ENCODE results near the gene TMEM245. TPM values are rescaled to one million over a fixed set of nuclear protein-coding genes. Genes with fewer than 3 reads are reported as not detected.

TMEM245 gene
- polyA plus RNA-seq, 2 of the 4 experiments (the other 2 are of a cell fraction), result 44.9 to 88.9 TPM

- TF ChIP-seq MAFK (IDR thresholded peaks at IDR 0.05; ENCODE audit: partially characterized antibody), result no peak
These were observed 138.9 kb downstream of the TMEM245 start (continued) for GRCh38 chr9:108980893-108981292.

DNA sequence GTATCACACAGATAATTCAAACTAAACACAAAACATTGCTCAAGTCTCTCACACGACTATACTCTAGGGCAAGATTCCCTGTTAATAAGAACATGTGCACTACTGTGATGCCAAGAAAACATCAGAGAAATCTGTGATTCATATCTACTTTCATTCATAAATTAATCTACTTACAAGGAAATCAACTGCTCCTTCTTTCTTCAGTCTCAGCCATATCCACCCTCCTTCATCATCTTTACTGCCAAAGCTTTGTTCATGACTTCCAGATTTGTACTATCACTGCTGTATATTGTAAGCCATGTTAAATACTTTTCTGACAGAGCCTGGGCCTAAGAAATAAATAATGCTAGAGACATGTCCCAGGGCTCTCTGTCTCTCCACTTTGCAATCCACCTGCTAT, 141.5 kb downstream of the TMEM245 start:
- no peak for ATAC-seq

GRCh38 chr9:108973895-108974294, 145.9 kb downstream of the TMEM245 start:
- H3K9me3 ChIP-seq, result no peaks in the 10 kb centered on the region
- POLR2A ChIA-PET, result no interaction called here
- no peak for ATAC-seq
- H3K27ac ChIP-seq, result no peak overlapping the region
- H3K4me2 ChIP-seq, result no peak overlapping the region
- WGBS (ENCODE audit: missing lambda C conversion rate), result 86% methylated on average over 5 of the region's 5 CpGs
- CTCF ChIA-PET, result interaction anchor here (1.0 kb wide), 1 partner anchor 15 kb away, joined by 3 read pairs; no protein-coding TSS in a partner anchor
- FAIRE-seq, result no peak
- no peak for DNase-seq (ENCODE audit: low read depth in 1 of 2, low spot score in 1 of 2)
- H3K4me1 ChIP-seq, result no peaks in the 10 kb centered on the region
- TF ChIP-seq HOXA7 (CRISPR knock-in tag; IDR thresholded peaks at IDR 0.05), result no peak
- no peak for TF ChIP-seq ZNF302 (CRISPR knock-in tag; IDR thresholded peaks at IDR 0.05)
- no peak for TF ChIP-seq FOSB (CRISPR knock-in tag; IDR thresholded peaks at IDR 0.05)
- no peak for TF ChIP-seq ZC3H11A (IDR thresholded peaks at IDR 0.05)
- TF ChIP-seq, protein P1, sequence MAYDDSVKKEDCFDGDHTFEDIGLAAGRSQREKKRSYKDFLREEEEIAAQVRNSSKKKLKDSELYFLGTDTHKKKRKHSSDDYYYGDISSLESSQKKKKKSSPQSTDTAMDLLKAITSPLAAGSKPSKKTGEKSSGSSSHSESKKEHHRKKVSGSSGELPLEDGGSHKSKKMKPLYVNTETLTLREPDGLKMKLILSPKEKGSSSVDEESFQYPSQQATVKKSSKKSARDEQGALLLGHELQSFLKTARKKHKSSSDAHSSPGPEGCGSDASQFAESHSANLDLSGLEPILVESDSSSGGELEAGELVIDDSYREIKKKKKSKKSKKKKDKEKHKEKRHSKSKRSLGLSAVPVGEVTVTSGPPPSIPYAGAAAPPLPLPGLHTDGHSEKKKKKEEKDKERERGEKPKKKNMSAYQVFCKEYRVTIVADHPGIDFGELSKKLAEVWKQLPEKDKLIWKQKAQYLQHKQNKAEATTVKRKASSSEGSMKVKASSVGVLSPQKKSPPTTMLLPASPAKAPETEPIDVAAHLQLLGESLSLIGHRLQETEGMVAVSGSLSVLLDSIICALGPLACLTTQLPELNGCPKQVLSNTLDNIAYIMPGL (CRISPR knock-in tag; IDR thresholded peaks at IDR 0.05; ENCODE audit: borderline replicate concordance), result no peak
- no peak for TF ChIP-seq SREBF2 (IDR thresholded peaks at IDR 0.05)
- TF ChIP-seq SMC3 (IDR thresholded peaks at IDR 0.05), result no peak
- TF ChIP-seq PHF8 (IDR thresholded peaks at IDR 0.05; ENCODE audit: borderline replicate concordance, low read depth), result no peak
- no peak for TF ChIP-seq EHF (CRISPR knock-in tag; IDR thresholded peaks at IDR 0.05)
- TF ChIP-seq, protein P2, sequence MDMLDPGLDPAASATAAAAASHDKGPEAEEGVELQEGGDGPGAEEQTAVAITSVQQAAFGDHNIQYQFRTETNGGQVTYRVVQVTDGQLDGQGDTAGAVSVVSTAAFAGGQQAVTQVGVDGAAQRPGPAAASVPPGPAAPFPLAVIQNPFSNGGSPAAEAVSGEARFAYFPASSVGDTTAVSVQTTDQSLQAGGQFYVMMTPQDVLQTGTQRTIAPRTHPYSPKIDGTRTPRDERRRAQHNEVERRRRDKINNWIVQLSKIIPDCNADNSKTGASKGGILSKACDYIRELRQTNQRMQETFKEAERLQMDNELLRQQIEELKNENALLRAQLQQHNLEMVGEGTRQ (IDR thresholded peaks at IDR 0.05), result no peak
- no peak for TF ChIP-seq HEYL (CRISPR knock-in tag; IDR thresholded peaks at IDR 0.05)
- TF ChIP-seq KDM5A (IDR thresholded peaks at IDR 0.05), result no peak
- no peak for TF ChIP-seq NFE2L2 (conservative IDR thresholded peaks at IDR 0.05; ENCODE audit: low read length)
- TF ChIP-seq FOSL2 (IDR thresholded peaks at IDR 0.05), result no peak
- TF ChIP-seq FOSL2 (CRISPR knock-in tag; IDR thresholded peaks at IDR 0.05), result no peak
- TF ChIP-seq CBX8 (IDR thresholded peaks at IDR 0.05), result no peak
- no peak for TF ChIP-seq MYC (IDR thresholded peaks at IDR 0.05; ENCODE audit: borderline replicate concordance, low read length)
- no peak for TF ChIP-seq EP300 (IDR thresholded peaks at IDR 0.05)
- TF ChIP-seq, protein P3, sequence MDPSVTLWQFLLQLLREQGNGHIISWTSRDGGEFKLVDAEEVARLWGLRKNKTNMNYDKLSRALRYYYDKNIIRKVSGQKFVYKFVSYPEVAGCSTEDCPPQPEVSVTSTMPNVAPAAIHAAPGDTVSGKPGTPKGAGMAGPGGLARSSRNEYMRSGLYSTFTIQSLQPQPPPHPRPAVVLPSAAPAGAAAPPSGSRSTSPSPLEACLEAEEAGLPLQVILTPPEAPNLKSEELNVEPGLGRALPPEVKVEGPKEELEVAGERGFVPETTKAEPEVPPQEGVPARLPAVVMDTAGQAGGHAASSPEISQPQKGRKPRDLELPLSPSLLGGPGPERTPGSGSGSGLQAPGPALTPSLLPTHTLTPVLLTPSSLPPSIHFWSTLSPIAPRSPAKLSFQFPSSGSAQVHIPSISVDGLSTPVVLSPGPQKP (IDR thresholded peaks at IDR 0.05; ENCODE audit: low read depth, low read length), result no peak
- no peak overlapping the region for H3K4me3 ChIP-seq

More for the DNA sequence above, 141.5 kb downstream of the TMEM245 start:
- Histone ChIP-seq H3K4me1 (no peaks in the 10 kb centered on the region), H3K4me2 (no peak overlapping the region), H3K27ac (no peak overlapping the region), H3K9me3 (no peaks in the 10 kb centered on the region), H3K4me3 (no peak overlapping the region)
- 60% methylated on average over 1 of the region's 1 CpG for WGBS (ENCODE audit: missing lambda C conversion rate)
- no peak for FAIRE-seq
- POLR2A ChIA-PET, result interaction anchor here (0.6 kb wide), 1 partner anchor 353 kb away, joined by 3 read pairs; no protein-coding TSS in a partner anchor
- DNase-seq (ENCODE audit: low read depth in 1 of 2, low spot score in 1 of 2), result no peak
- CTCF ChIA-PET, result no interaction called here
- TF ChIP-seq MAFK (IDR thresholded peaks at IDR 0.05; ENCODE audit: partially characterized antibody) (no peak), KDM1A (IDR thresholded peaks at IDR 0.05; ENCODE audit: low read depth) (no peak), BCL3 (IDR thresholded peaks at IDR 0.05) (no peak), CBX8 (IDR thresholded peaks at IDR 0.05) (no peak), TP53 (CRISPR knock-in tag; IDR thresholded peaks at IDR 0.05) (no peak), CEBPB (IDR thresholded peaks at IDR 0.05) (no peak), NR3C1 (IDR thresholded peaks at IDR 0.05) (no peak), MAX (IDR thresholded peaks at IDR 0.05) (no peak)
